IPS-15b (cell line): ENCODE results near the gene LYSMD2.

Source experiments
- H3K27me3 ChIP-seq: one replicate; pipeline ENCODE4 v1.6.1; 2013; ENCODE audit warnings: low read length; ENCODE audit not compliant: control insufficient read depth, insufficient read depth
- H3K36me3 ChIP-seq: one replicate; pipeline ENCODE4 v1.6.1; 2013; ENCODE audit warnings: low read length; ENCODE audit not compliant: control insufficient read depth, insufficient read depth
- H3K4me1 ChIP-seq: one replicate; pipeline ENCODE4 v1.6.1; 2013; ENCODE audit warnings: mild to moderate bottlenecking, low read length; ENCODE audit not compliant: control insufficient read depth, insufficient read depth
- H3K4me3 ChIP-seq: one replicate; pipeline ENCODE4 v1.5.1; 2013; ENCODE audit warnings: low read depth, low read length
- H3K9ac ChIP-seq: one replicate; pipeline ENCODE4 v1.6.1; 2013; ENCODE audit warnings: low read depth, mild to moderate bottlenecking, low read length
- H3K9me3 ChIP-seq: one replicate; pipeline ENCODE4 v1.6.1; 2013; ENCODE audit warnings: mild to moderate bottlenecking, low read length; ENCODE audit not compliant: control insufficient read depth, insufficient read depth

The LYSMD2 gene

DNA sequence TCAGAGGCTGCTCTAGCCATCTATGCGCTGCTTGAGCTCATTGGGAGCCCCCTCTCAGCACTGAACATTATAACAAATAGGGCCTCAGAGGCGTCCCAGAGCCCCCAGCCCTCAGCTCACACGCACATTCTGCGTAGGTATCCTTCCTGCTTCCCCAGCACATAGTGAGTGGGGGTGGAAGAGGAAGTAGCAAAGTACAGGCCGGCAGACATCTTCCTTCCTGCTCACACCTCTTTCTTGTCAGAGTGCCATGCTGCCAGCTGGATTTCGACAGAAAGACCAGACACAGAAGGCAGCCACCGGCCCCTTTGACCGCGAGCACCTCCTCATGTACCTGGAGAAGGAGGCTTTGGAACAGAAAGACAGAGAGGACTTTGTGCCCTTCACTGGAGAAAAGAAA lies 30.6 kb upstream of the LYSMD2 start:
- Histone ChIP-seq H3K9me3 (no peaks in the 10 kb centered on the region), H3K36me3 (no peaks in the 10 kb centered on the region)

DNA sequence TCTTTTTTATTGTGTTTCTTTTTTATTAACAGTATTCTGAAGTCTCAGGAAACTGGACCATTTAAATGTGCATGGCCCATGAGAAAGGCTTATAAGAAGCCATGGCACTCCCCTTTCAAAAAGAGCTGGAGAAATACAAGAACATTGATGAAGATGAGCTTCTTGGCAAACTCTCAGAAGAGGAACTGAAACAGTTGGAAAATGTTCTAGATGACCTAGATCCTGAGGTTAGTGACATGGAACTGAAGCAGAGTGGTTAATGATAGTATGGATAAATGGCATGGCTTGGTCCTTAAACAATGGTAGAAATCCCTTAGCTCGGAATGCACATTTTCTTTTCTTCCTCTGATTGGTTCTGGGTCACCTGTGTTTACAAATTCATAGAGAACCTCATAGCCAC lies 28.9 kb upstream of the LYSMD2 start:
- H3K9ac ChIP-seq: no peak overlapping the region
- peaks cover 10% of the 10 kb centered on the region for H3K4me1 ChIP-seq
- no peaks in the 10 kb centered on the region for H3K9me3 ChIP-seq
- no peaks in the 10 kb centered on the region for H3K36me3 ChIP-seq
- no peaks in the 10 kb centered on the region for H3K27me3 ChIP-seq
- H3K4me3 ChIP-seq: no peak overlapping the region

More for the DNA sequence above, 30.6 kb upstream of the LYSMD2 start:
- H3K4me3 ChIP-seq: no peak overlapping the region
- H3K9ac ChIP-seq: no peak overlapping the region
- no peaks in the 10 kb centered on the region for H3K27me3 ChIP-seq
- peaks cover 10% of the 10 kb centered on the region for H3K4me1 ChIP-seq

DNA sequence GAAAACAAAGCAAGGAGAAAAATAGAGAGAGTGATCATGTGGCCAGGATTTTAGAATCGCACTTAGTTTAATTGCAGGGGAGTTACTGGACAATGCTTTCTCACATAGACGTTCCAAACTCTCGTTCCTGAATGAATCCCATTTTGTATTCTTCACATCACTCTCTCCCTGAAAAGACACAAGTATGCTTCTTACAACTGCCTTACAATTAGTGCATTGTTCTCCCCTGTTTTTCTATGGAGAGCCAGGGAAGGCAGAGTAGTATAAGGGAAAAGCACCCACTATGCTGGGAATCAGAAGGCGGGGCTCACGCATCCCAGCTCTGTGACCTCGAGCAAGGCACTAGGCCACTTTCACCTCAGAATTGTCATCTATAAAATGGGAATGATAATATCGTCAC lies 28.3 kb upstream of the LYSMD2 start:
- Histone ChIP-seq H3K27me3 (no peaks in the 10 kb centered on the region), H3K36me3 (no peaks in the 10 kb centered on the region), H3K9me3 (no peaks in the 10 kb centered on the region), H3K4me1 (peaks cover 10% of the 10 kb centered on the region), H3K4me3 (no peak overlapping the region), H3K9ac (no peak overlapping the region)

DNA sequence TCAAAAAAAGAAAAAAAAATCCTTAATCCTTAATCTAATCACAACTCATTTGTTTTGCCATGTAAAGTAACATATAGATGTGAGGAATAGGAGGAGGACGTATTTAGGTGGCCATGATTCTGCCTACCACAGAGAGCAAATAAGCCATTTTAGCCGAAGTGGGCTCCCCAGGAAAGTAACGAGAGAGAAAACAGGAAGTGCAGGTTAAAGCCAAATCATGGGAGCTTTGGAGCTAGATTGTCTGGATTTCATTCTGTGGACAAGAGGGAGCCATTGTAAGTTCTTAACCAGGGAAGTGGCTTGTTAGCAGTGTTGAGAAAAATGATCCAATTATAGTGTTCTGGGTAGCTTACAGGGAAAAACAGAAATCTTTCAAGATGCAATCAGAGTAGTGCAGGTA lies 23.4 kb upstream of the LYSMD2 start:
- H3K4me1 ChIP-seq: peaks cover 5% of the 10 kb centered on the region
- no peaks in the 10 kb centered on the region for H3K36me3 ChIP-seq
- H3K4me3 ChIP-seq: no peak overlapping the region
- no peaks in the 10 kb centered on the region for H3K9me3 ChIP-seq
- no peak overlapping the region for H3K9ac ChIP-seq
- H3K27me3 ChIP-seq: no peaks in the 10 kb centered on the region

DNA sequence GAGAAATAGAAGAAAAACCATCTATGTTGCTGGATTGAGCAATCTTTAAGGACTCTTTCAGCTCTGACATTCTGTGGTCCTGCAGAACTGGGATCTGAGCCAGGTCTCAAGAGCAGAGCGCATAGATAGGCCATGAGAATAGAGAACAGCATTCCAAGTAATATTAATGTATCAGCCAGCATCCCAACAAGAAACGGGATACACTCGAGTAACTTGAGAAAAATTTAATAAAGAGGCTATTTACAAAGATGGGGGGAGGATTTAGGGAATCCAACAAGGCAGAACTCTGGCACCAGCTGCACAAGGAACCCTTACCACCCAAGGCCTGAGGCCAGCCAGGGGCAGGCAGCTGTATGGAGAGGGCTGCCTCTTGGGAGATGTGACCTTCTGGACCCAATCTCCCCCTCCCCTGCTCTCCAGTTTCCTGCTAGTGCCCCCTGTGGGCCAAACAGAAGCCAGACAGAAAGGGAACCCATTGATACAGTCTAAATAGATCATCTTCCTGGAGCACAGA lies 22.2 kb upstream of the LYSMD2 start:
- H3K9ac ChIP-seq: no peak overlapping the region
- H3K27me3 ChIP-seq: no peaks in the 10 kb centered on the region
- no peaks in the 10 kb centered on the region for H3K9me3 ChIP-seq
- no peaks in the 10 kb centered on the region for H3K4me1 ChIP-seq
- H3K4me3 ChIP-seq: no peak overlapping the region
- no peaks in the 10 kb centered on the region for H3K36me3 ChIP-seq

DNA sequence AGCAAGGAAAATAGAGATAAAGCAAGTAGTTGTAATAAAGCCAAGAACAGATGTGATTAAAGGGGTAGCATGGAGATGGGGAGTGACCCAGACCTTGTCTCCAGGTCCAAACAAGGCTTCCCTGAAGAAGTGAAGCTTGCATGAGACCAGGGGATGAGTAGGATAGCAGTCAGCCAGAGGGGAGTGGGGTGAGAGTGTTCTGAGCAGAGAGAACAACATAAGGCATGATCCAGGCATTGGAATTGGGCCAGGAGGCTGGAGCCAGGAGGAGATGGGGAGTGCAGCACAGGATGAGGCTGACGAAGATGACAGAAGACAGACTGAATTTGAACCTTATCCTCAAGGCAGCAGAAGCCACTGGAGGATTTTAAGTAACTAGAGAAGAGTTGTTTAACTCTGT lies 21.2 kb upstream of the LYSMD2 start:
- no peaks in the 10 kb centered on the region for H3K36me3 ChIP-seq
- no peak overlapping the region for H3K9ac ChIP-seq
- H3K9me3 ChIP-seq: no peaks in the 10 kb centered on the region
- no peak overlapping the region for H3K4me3 ChIP-seq
- H3K4me1 ChIP-seq: no peaks in the 10 kb centered on the region
- H3K27me3 ChIP-seq: no peaks in the 10 kb centered on the region

DNA sequence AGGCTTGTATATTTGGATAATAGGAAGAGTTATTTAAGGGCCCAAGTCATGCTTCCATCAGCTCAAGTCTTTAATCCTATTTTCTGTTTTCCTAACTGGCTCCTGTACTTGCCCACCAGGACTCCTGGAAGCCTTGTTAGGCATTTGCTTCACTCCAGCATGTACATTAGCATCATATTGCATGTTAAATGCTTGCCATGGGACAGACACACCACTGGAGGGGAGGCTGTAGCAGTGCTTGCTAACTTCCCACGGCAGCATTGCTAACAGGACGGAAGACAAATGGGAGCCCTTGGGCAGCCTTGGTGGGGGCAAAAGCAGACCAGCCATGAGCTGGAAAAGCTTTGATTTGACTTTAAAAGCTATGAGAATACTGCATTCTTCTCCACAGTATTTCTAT lies 20.0 kb upstream of the LYSMD2 start:
- Histone ChIP-seq H3K4me3 (no peak overlapping the region), H3K4me1 (peaks cover 2% of the 10 kb centered on the region), H3K9ac (no peak overlapping the region), H3K9me3 (no peaks in the 10 kb centered on the region), H3K36me3 (no peaks in the 10 kb centered on the region), H3K27me3 (peaks cover 10% of the 10 kb centered on the region)

DNA sequence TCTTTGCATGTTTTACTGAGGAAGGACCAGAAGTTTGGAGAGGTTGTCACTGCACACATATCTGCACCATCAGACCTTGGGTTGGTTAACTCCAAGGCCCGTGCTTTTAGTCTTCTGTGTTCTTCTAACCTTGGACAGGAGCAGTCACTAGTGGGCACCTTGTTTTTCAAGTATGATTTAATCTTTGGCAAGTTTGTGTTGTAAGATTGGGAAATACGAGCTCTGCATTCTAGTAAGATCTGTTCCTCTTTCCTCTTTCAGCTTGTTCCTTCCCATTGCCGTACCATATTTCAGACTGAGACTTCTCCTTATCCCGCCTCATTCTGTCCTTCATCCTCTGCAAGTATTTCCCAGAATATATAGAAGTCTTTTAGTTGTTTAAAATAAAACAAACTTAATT lies 19.0 kb upstream of the LYSMD2 start:
- Histone ChIP-seq H3K27me3 (peaks cover 13% of the 10 kb centered on the region), H3K4me3 (no peak overlapping the region), H3K9ac (no peak overlapping the region), H3K4me1 (peaks cover 3% of the 10 kb centered on the region), H3K36me3 (no peaks in the 10 kb centered on the region), H3K9me3 (no peaks in the 10 kb centered on the region)

DNA sequence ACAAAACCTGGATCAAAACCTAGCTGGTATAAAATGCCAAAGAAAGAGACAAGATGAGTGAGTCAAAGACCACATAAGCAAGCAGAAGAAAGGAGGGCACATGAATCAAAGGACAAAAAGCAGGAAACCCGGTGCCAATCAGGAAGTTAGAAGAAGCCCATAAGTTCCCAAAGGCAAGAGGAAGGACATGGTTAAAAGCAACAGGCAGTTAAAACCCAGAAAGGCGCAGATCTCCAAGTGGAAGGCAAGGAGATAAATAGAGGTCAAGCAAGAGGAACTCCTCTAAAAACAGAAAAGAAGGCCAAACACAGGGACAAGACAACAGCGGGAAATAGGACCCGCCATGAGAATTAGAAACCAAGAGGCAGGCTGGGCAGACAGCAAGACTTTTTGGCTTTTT lies 18.3 kb upstream of the LYSMD2 start:
- Histone ChIP-seq H3K9ac (no peak overlapping the region), H3K9me3 (no peaks in the 10 kb centered on the region), H3K4me3 (no peak overlapping the region), H3K4me1 (peaks cover 3% of the 10 kb centered on the region), H3K27me3 (peaks cover 17% of the 10 kb centered on the region), H3K36me3 (no peaks in the 10 kb centered on the region)

DNA sequence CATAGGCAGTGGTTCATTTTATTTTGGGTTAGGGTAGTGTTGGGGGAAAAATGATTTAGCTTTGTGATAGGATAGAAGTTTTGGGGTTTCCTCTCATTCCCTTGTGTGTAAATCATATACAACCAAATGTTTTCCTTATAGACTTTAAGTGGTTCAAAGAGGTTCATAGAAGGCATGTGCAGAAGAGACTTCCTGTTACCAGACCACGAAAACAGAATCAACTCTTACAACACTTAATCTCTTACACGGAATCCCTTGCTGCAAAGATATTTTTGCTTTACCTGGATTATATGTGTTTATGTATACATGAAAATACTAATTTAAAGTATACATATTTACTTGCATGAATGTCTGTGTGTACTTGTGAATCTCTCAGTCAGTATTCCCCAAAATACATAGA lies 16.8 kb upstream of the LYSMD2 start:
- peaks cover 3% of the 10 kb centered on the region for H3K4me1 ChIP-seq
- no peak overlapping the region for H3K4me3 ChIP-seq
- H3K27me3 ChIP-seq: peaks cover 32% of the 10 kb centered on the region
- no peaks in the 10 kb centered on the region for H3K36me3 ChIP-seq
- H3K9ac ChIP-seq: no peak overlapping the region
- H3K9me3 ChIP-seq: no peaks in the 10 kb centered on the region

DNA sequence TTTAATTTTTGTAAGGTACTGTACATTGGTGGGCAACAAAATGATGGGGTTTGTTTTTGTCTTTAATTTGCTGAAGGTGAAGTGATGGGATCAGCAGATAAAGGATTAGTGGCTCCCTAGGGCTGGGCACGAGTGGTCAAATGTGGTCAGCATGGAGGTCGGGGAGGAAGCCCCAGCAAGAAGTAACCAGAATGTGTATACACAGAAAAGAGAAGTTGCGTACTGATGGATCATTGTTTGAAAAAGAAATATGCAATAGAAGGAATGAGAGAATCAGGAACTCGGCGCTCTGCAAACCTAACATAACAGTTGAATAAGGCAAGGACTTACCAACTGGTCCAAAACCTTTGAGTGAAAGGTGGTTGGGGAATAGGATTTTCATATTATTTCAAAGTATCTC lies 15.4 kb upstream of the LYSMD2 start:
- Histone ChIP-seq H3K4me1 (peaks cover 3% of the 10 kb centered on the region), H3K9ac (no peak overlapping the region), H3K4me3 (no peak overlapping the region), H3K27me3 (peaks cover 44% of the 10 kb centered on the region), H3K9me3 (no peaks in the 10 kb centered on the region), H3K36me3 (no peaks in the 10 kb centered on the region)

DNA sequence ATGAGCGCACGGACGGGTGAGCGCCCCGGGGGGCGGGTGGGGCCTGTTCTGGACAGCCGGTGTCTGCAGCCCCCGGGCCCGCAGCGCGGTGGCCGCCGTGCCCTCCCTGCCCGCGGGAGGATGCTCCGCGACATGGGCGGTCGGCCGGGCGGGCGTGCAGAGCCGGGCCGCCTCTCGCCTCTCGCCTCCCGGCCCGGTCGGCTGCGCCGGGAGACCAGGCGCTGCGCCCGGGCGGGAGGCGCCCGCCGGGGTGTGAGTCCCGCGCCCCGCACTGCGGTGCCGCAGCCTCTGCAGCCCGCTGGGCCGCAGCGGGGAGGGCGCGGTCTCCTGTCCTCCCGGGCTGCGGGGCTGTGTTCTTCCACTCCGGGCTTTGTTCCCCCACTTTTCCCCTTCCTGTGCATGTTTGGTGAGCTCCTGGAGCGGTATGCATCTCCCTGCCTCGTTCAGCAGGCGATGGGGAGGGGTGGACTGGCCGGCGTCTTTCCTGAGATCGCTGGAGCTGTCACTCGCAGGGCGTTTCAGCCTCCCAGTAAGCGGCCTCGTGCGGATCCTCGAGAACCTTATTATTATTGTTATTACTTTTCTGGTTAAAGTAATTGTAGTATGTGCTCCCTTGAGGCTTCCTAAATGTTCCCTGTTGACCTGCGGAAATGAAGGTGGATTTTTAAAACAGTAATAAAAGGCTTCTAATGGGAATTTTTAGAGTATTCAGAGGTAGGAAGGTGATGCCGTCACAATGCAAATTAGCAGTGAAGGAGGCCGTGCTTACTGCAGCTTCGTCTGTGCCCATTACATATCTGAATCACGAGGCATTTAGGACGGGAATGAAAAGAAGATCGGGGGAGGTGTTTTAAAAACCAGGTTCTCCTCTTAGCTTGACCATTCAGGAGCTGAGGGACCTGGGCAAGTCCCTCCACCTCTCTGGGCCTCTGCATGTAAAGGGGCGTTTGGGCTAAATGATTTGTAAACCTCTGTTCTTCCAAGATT lies 14.5 kb upstream of the LYSMD2 start:
- Histone ChIP-seq H3K9me3 (no peaks in the 10 kb centered on the region), H3K4me3 (peak overlapping the region; percentile 89), H3K27me3 (peaks cover 44% of the 10 kb centered on the region), H3K9ac (no peak overlapping the region), H3K4me1 (peaks cover 3% of the 10 kb centered on the region), H3K36me3 (no peaks in the 10 kb centered on the region)
